ENCODE data around the gene DCANP1. TPM values are rescaled to one million over a fixed set of nuclear protein-coding genes. Genes with fewer than 3 reads are reported as not detected.

The DCANP1 gene
- total and polyA plus RNA-seq, 2 donors (not counting 1 experiment from before 2014, with no cell fraction given) = not detected

- peak overlapping the region; percentile 24 for H2AFZ ChIP-seq (ENCODE audit: insufficient read depth, low read depth, low read length, poor library complexity, severe bottlenecking)
- ATAC-seq (ENCODE audit: low read depth) (no peak), DNase-seq (no peak)
- no peak overlapping the region for H3K27ac ChIP-seq (ENCODE audit: low read length in 2 of 2)
- peaks cover 0 to 3% (median 1%) of the 10 kb centered on the region in 4 experiments for H3K27me3 ChIP-seq (replicated peaks in 1 of 4; ENCODE audit: control extremely low read depth in 1 of 4, control insufficient read depth in 3 of 4, insufficient read depth in 4 of 4, low read length in 3 of 4)
- H3K9ac ChIP-seq (ENCODE audit: low read length) = no peak overlapping the region
- H3K27ac Mint-ChIP-seq = no peak overlapping the region
- 0% methylated on average over 1 of the region's 2 CpGs for WGBS (ENCODE audit: insufficient coverage)
- TF ChIP-seq EZH2 (IDR thresholded peaks at IDR 0.05; ENCODE audit: borderline replicate concordance, insufficient read depth, low read depth, low read length, poor library complexity, severe bottlenecking) = no peak
- TF ChIP-seq, protein P1, sequence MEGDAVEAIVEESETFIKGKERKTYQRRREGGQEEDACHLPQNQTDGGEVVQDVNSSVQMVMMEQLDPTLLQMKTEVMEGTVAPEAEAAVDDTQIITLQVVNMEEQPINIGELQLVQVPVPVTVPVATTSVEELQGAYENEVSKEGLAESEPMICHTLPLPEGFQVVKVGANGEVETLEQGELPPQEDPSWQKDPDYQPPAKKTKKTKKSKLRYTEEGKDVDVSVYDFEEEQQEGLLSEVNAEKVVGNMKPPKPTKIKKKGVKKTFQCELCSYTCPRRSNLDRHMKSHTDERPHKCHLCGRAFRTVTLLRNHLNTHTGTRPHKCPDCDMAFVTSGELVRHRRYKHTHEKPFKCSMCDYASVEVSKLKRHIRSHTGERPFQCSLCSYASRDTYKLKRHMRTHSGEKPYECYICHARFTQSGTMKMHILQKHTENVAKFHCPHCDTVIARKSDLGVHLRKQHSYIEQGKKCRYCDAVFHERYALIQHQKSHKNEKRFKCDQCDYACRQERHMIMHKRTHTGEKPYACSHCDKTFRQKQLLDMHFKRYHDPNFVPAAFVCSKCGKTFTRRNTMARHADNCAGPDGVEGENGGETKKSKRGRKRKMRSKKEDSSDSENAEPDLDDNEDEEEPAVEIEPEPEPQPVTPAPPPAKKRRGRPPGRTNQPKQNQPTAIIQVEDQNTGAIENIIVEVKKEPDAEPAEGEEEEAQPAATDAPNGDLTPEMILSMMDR (IDR thresholded peaks at IDR 0.05) = no peak
- no peak overlapping the region for H3K4me3 ChIP-seq (ENCODE audit: control extremely low read depth in 1 of 5, extremely low read depth in 1 of 5, insufficient read depth in 1 of 5, low read depth in 2 of 5, low read length in 4 of 5)
- no peak overlapping the region for H3K4me2 ChIP-seq (replicated peaks; ENCODE audit: low read depth, low read length, poor library complexity, severe bottlenecking)
- no peaks in the 10 kb centered on the region for H3K36me3 ChIP-seq (replicated peaks in 1 of 2; ENCODE audit: control extremely low read depth in 1 of 2, control insufficient read depth in 1 of 2, extremely low read depth in 1 of 2, insufficient read depth in 2 of 2, low read length in 1 of 2)
- peaks cover 6% of the 10 kb centered on the region for H3K9me3 Mint-ChIP-seq (ENCODE audit: insufficient read depth)
- peaks cover 0 to 9% (median 0%) of the 10 kb centered on the region in 3 donors for H3K9me3 ChIP-seq (ENCODE audit: control extremely low read depth in 1 of 3, control insufficient read depth in 2 of 3, insufficient read depth in 1 of 3, low read length in 2 of 3)
- no peak overlapping the region for H3K4me3 Mint-ChIP-seq
- no peaks in the 10 kb centered on the region for H3K4me1 ChIP-seq (ENCODE audit: control insufficient read depth in 2 of 2, insufficient read depth in 2 of 2, low read length in 2 of 2)
- CTCF ChIA-PET = interaction anchor here (0.7 to 1.7 kb wide), 9 partner anchors 9 to 234 kb away, joined by 3 to 6 read pairs (median 3); no protein-coding TSS in a partner anchor
- H4K20me1 ChIP-seq (ENCODE audit: control insufficient read depth, insufficient read depth, low read length, poor library complexity, severe bottlenecking) = no peaks in the 10 kb centered on the region
- POLR2A ChIA-PET = no interaction called here
- H3K79me2 ChIP-seq (ENCODE audit: control insufficient read depth, insufficient read depth, low read length) = no peaks in the 10 kb centered on the region
- peaks cover 44% of the 10 kb centered on the region for H3K27me3 Mint-ChIP-seq
- H3K4me1 Mint-ChIP-seq = no peaks in the 10 kb centered on the region
- intact Hi-C loops (cut with micrococcal nuclease) = no loop called here
These were observed 21.5 kb downstream of the DCANP1 start for GRCh38 chr5:135425641-135426040.

GRCh38 chr5:135423846-135424168, 23.3 kb downstream of the DCANP1 start:
- WGBS (ENCODE audit: insufficient coverage) = 25% methylated on average over 1 of the region's 1 CpG

More at GRCh38 chr5:135423846-135424168, 23.3 kb downstream of the DCANP1 start:
- no peaks in the 10 kb centered on the region for H3K36me3 ChIP-seq (replicated peaks in 1 of 2; ENCODE audit: control extremely low read depth in 1 of 2, control insufficient read depth in 1 of 2, extremely low read depth in 1 of 2, insufficient read depth in 2 of 2, low read length in 1 of 2)
- peaks cover 0 to 10% (median 6%) of the 10 kb centered on the region in 3 donors for H3K9me3 ChIP-seq (ENCODE audit: control extremely low read depth in 1 of 3, control insufficient read depth in 2 of 3, insufficient read depth in 1 of 3, low read length in 2 of 3)
- H3K9ac ChIP-seq (ENCODE audit: low read length) = no peak overlapping the region
- ATAC-seq (ENCODE audit: low read depth) (no peak), DNase-seq (no peak)
- no peaks in the 10 kb centered on the region for H3K79me2 ChIP-seq (ENCODE audit: control insufficient read depth, insufficient read depth, low read length)
- H3K27me3 Mint-ChIP-seq = peaks cover 49% of the 10 kb centered on the region
- intact Hi-C loops (cut with micrococcal nuclease) = no loop called here
- no peak overlapping the region for H2AFZ ChIP-seq (ENCODE audit: insufficient read depth, low read depth, low read length, poor library complexity, severe bottlenecking)
- ChIA-PET POLR2A (no interaction called here), CTCF (interaction anchor here (1.1 to 1.4 kb wide), 3 partner anchors 15 to 143 kb away, joined by 3 to 6 read pairs (median 4); no protein-coding TSS in a partner anchor)
- no peaks in the 10 kb centered on the region for H3K4me1 Mint-ChIP-seq
- H3K4me3 Mint-ChIP-seq = no peak overlapping the region
- TF ChIP-seq, protein P1 (IDR thresholded peaks at IDR 0.05) = no peak
- TF ChIP-seq EZH2 (IDR thresholded peaks at IDR 0.05; ENCODE audit: borderline replicate concordance, insufficient read depth, low read depth, low read length, poor library complexity, severe bottlenecking) = no peak
- no peak overlapping the region for H3K27ac ChIP-seq (ENCODE audit: low read length in 2 of 2)
- no peak overlapping the region for H3K4me3 ChIP-seq (ENCODE audit: control extremely low read depth in 1 of 5, extremely low read depth in 1 of 5, insufficient read depth in 1 of 5, low read depth in 2 of 5, low read length in 4 of 5)
- H3K27ac Mint-ChIP-seq = no peak overlapping the region
- no peaks in the 10 kb centered on the region for H3K4me1 ChIP-seq (ENCODE audit: control insufficient read depth in 2 of 2, insufficient read depth in 2 of 2, low read length in 2 of 2)
- H3K9me3 Mint-ChIP-seq (ENCODE audit: insufficient read depth) = peaks cover 12% of the 10 kb centered on the region
- H3K27me3 ChIP-seq (replicated peaks in 1 of 4; ENCODE audit: control extremely low read depth in 1 of 4, control insufficient read depth in 3 of 4, insufficient read depth in 4 of 4, low read length in 3 of 4) = peaks cover 0 to 6% (median 3%) of the 10 kb centered on the region in 4 experiments
- H4K20me1 ChIP-seq (ENCODE audit: control insufficient read depth, insufficient read depth, low read length, poor library complexity, severe bottlenecking) = no peaks in the 10 kb centered on the region
- no peak overlapping the region for H3K4me2 ChIP-seq (replicated peaks; ENCODE audit: low read depth, low read length, poor library complexity, severe bottlenecking)

All from B cell (primary cell).